Esophagus muscularis mucosa (tissue), 4 donors: Measurements from ENCODE around the gene PARK7.

Source experiments
- CTCF ChIP-seq, 3 experiments: fragments of 200-600 bp in 2 of 3; fragments of 450-650 bp in 1 of 3; sonication (generic) in 2 of 3; IDR thresholded peaks; one replicate each; pipeline ENCODE4 v1.5.1; 2017 to 2019; ENCODE audit warnings: antibody characterized with exemption in 3 of 3, mild to moderate bottlenecking in 2 of 3, moderate library complexity in 1 of 3
- EP300 ChIP-seq: sonication (generic); formaldehyde crosslinking; IDR thresholded peaks from one replicate; pipeline ENCODE4 v1.6.1; 2017; ENCODE audit warnings: antibody characterized with exemption
- POLR2A ChIP-seq: fragments of 450-650 bp; IDR thresholded peaks from one replicate; pipeline ENCODE4 v1.6.1; 2017; ENCODE audit warnings: antibody characterized with exemption, moderate library complexity, mild to moderate bottlenecking, low read depth
- POLR2AphosphoS5 ChIP-seq, 2 donors: sonication (generic); formaldehyde crosslinking; IDR thresholded peaks; one replicate each; pipeline ENCODE4 v1.6.1; 2017; ENCODE audit warnings: antibody characterized with exemption in 2 of 2

- TF ChIP-seq CTCF (IDR thresholded peaks at IDR 0.05) = no peak
- TF ChIP-seq POLR2A = no peak
- TF ChIP-seq POLR2AphosphoS5 (IDR thresholded peaks at IDR 0.05) = no peak
- TF ChIP-seq EP300 = no peak
Measured at GRCh38 chr1:8002921-8003320, 41.4 kb downstream of the PARK7 start.
